ENCODE results near the gene ARHGDIG. TPM values are rescaled to one million over a fixed set of nuclear protein-coding genes. Genes with fewer than 3 reads are reported as not detected.

The ARHGDIG gene
- total and polyA plus RNA-seq, 2 of the 4 experiments (the other 2 are of a cell fraction): 0.24 to 0.36 TPM

DNA sequence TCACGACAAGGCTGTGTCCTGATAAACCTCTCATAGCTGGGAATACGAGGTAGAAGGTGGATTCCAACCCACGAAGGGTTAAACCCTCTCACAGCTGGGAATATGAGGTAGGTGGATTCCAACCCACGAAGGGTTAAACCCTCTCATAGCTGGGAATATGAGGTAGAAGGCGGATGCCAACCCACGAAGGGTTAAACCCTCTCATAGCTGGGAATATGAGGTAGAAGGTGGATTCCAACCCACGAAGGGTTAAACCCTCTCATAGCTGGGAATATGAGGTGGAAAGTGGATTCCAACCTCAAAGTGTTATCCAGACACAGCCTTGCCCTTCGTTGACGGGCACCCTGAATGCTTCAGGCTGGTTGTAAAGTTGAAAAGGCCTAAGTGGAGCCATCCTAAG lies 41.1 kb downstream of the ARHGDIG start:
- ChIA-PET POLR2A (ENCODE audit: unreplicated experiment) (no interaction called here), CTCF (no interaction called here)
- H4K91ac ChIP-seq (ENCODE audit: insufficient read depth, low read depth, low read length): no peak overlapping the region
- no peak overlapping the region for H2BK120ac ChIP-seq (ENCODE audit: low read depth, low read length)
- no peak overlapping the region for H2AFZ ChIP-seq (replicated peaks; ENCODE audit: low read length, poor library complexity)
- H3K56ac ChIP-seq (ENCODE audit: extremely low read depth, insufficient read depth, low read length): no peak overlapping the region
- intact Hi-C loops (cut with micrococcal nuclease): no loop called here
- no peak overlapping the region for H3K4me3 ChIP-seq (ENCODE audit: insufficient read depth, low read depth, low read length)
- H4K5ac ChIP-seq (ENCODE audit: low read depth, low read length): no peak overlapping the region
- no peaks in the 10 kb centered on the region for H3K9me3 ChIP-seq (ENCODE audit: control insufficient read depth, insufficient read depth, low read length)
- no peak overlapping the region for H3K14ac ChIP-seq (replicated peaks; ENCODE audit: low read depth, low read length)
- dilution Hi-C loops (cut with HindIII; ENCODE audit: low sequenced_read_pairs, unreplicated experiment): no loop called here
- H4K8ac ChIP-seq (ENCODE audit: low read depth in 2 of 2, low read length in 2 of 2): no peak overlapping the region
- TF ChIP-seq, protein P1, sequence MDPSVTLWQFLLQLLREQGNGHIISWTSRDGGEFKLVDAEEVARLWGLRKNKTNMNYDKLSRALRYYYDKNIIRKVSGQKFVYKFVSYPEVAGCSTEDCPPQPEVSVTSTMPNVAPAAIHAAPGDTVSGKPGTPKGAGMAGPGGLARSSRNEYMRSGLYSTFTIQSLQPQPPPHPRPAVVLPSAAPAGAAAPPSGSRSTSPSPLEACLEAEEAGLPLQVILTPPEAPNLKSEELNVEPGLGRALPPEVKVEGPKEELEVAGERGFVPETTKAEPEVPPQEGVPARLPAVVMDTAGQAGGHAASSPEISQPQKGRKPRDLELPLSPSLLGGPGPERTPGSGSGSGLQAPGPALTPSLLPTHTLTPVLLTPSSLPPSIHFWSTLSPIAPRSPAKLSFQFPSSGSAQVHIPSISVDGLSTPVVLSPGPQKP (IDR thresholded peaks at IDR 0.05; ENCODE audit: borderline replicate concordance, low read depth, low read length): no peak
- TF ChIP-seq RCOR1 (IDR thresholded peaks at IDR 0.05; ENCODE audit: insufficient replicate concordance, low read length): no peak
- no peak for TF ChIP-seq CHD1 (IDR thresholded peaks at IDR 0.05; ENCODE audit: low read depth, low read length)
- no peak for TF ChIP-seq FOS (IDR thresholded peaks at IDR 0.05; ENCODE audit: low read depth, low read length)
- no peak for TF ChIP-seq NFE2L2 (IDR thresholded peaks at IDR 0.05; ENCODE audit: low read depth, low read length)
- no peak for TF ChIP-seq MXI1 (IDR thresholded peaks at IDR 0.05; ENCODE audit: borderline replicate concordance, low read depth, low read length)
- TF ChIP-seq CEBPB (IDR thresholded peaks at IDR 0.05; ENCODE audit: low read depth, low read length): no peak
- no peak for TF ChIP-seq RFX5 (IDR thresholded peaks at IDR 0.05; ENCODE audit: low read depth, low read length)
- no peak for TF ChIP-seq MAZ (IDR thresholded peaks at IDR 0.05; ENCODE audit: borderline replicate concordance, low read depth, low read length)
- TF ChIP-seq MAFK (IDR thresholded peaks at IDR 0.05; ENCODE audit: low read depth, low read length): no peak
- TF ChIP-seq BHLHE40 (IDR thresholded peaks at IDR 0.05; ENCODE audit: low read depth, low read length): no peak
- TF ChIP-seq POLR2A (IDR thresholded peaks at IDR 0.05; ENCODE audit: low read depth, low read length): no peak
- no peak for TF ChIP-seq RAD21 (IDR thresholded peaks at IDR 0.05; ENCODE audit: low read length)
- no peak overlapping the region for H3K27ac ChIP-seq (ENCODE audit: insufficient read depth, low read length)
- peaks cover 82% of the 10 kb centered on the region for H4K20me1 ChIP-seq (ENCODE audit: insufficient read depth, low read length)
- H3K9ac ChIP-seq (ENCODE audit: low read depth, low read length): no peak overlapping the region
- no peak overlapping the region for H2AK5ac ChIP-seq (ENCODE audit: low read depth, low read length)
- no peak overlapping the region for H3K18ac ChIP-seq (ENCODE audit: low read depth, low read length)
- no peak overlapping the region for H2BK15ac ChIP-seq (ENCODE audit: low read depth, low read length)
- H3K27me3 ChIP-seq (ENCODE audit: control insufficient read depth, insufficient read depth, low read length): no peaks in the 10 kb centered on the region
- no peak overlapping the region for H2BK5ac ChIP-seq (ENCODE audit: low read depth, low read length, poor library complexity, severe bottlenecking)
- no peak overlapping the region for H2BK20ac ChIP-seq (ENCODE audit: low read depth, low read length)
- BruUV-seq (replicated peaks): no TSS peak
- ATAC-seq (ENCODE audit: low read depth) (no peak; the same call in 1 of the 2 replicates), DNase-seq (no peak)
- H3K79me1 ChIP-seq (ENCODE audit: low read depth in 1 of 2, low read length in 2 of 2): peaks cover 38 to 76% of the 10 kb centered on the region in 2 experiments
- H3K4me2 ChIP-seq (ENCODE audit: low read depth, low read length): no peak overlapping the region
- peaks cover 8% of the 10 kb centered on the region for H3K36me3 ChIP-seq (ENCODE audit: control insufficient read depth, insufficient read depth, low read length)
- in situ Hi-C loops (cut with MboI; ENCODE audit: low sequenced_read_pairs): no loop called here
- H3K4me1 ChIP-seq (ENCODE audit: control insufficient read depth, insufficient read depth, low read length): no peaks in the 10 kb centered on the region
- H2AK9ac ChIP-seq (replicated peaks; ENCODE audit: low read depth, low read length, poor library complexity): no peak overlapping the region
- no peak overlapping the region for H3K4ac ChIP-seq (ENCODE audit: low read depth, low read length)
- WGBS, 2 experiments (ENCODE audit: extremely low coverage in 2 of 2, insufficient read length in 1 of 2): no CpG with 5 or more reads among the region's 9 CpGs
- no peak overlapping the region for H3K23ac ChIP-seq (ENCODE audit: low read depth, low read length)
- H3K9me1 ChIP-seq (ENCODE audit: insufficient read depth, low read length): peaks cover 15% of the 10 kb centered on the region
